Measurements from ENCODE around the gene HAUS1.

The HAUS1 gene, protein sequence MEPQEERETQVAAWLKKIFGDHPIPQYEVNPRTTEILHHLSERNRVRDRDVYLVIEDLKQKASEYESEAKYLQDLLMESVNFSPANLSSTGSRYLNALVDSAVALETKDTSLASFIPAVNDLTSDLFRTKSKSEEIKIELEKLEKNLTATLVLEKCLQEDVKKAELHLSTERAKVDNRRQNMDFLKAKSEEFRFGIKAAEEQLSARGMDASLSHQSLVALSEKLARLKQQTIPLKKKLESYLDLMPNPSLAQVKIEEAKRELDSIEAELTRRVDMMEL

DNA sequence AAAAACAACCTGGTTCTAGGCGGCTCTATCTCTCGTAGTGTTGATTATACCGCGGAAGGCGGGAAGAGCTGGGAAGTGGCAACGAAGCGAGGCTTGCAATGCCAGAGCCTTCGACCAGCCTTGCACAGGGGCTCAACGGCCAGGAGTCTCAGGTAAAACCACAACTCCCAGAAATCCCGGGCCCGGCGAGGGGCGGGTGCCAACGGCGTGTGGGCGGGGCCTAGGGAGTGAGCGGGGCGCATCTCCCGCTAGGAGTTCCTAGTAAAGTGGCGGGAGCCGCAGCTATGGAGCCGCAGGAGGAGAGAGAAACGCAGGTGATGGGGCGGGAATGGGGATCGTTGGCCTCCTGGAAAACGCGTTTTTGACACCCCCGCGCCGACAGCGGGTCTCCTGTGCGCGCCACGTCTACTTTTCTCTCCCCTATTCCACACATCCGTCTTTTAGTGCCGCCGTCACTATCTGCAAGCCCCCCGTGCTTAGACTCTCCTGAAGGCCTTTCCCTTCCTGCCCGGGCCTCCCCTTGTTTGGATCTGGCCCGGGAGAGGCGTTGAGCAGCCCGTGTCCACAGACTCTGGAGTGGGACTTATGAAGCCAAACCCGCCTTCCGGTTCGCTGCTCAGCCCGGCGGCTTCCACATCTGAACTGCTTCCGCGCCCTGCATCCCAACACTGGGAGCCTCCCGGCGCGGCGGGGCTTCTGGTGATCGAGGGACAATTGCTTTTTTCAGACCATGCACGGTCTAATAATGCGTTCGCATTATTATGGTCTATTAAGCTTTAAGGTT, at the start of gene HAUS1:
HAUS1 (plus strand) TSS at position 258 of the 784 bp plus-strand sequence; CDS start at position 285, 27 bp downstream.
- H3K4me3 ChIP-seq (ENCODE audit: low read depth, low read length): peak within 1 kb of the TSS; percentile 69
- DNase-seq: peak; percentile 69
- in situ Hi-C loops (cut with HindIII; ENCODE audit: low pct_ligation_motif_present, low sequenced_read_pairs): no loop called here

DNA sequence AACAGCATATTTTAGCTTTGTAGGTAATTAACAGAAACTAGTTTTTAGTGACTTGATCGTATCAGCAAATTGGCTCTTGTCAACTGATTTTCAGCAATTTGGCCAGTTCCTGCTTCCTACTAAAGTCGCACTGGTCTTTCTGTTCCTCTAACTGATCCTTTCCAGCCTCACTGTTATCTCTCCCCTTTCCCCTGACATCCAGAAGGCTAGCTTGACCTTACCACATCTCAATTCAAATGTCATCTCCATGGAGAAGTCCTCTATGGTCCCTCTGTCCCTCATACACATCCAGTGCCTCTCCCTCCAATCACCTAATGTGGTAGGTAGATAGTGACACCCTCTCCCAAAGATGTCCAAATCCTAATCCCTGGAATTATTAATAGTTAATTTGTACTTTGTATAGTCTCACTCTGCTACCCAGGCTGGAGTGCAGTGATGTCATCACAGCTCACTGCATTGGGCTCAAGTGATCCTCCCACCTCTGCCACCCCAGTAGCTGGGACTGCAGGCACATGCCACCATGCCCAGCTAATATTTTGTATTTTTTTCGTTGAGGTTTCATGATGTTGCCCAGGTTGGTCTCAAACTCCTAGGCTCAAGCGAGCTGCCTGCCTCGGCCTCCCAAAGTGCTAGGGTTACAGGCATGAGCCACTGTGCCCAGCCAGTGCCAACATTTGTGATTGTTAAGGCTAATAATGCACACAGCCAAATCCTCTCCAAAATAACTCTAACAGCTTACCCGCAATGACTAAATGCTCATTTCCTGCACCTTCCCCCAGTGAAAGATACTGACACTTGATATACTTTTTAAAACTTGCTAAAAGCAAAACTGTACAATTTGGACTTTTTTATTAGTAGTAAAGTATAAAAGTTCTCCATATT, 49.0 kb upstream of the HAUS1 start:
- DNase-seq: no peak
- H3K36me3 ChIP-seq (replicated peaks): no peaks in the 10 kb centered on the region
- H3K4me3 ChIP-seq (ENCODE audit: low read depth, low read length): no peak overlapping the region
- H3K27me3 ChIP-seq (replicated peaks): no peaks in the 10 kb centered on the region
- H3K27ac ChIP-seq: no peak overlapping the region
- in situ Hi-C loops (cut with HindIII; ENCODE audit: low pct_ligation_motif_present, low sequenced_read_pairs): no loop called here
- TF ChIP-seq, protein P1, sequence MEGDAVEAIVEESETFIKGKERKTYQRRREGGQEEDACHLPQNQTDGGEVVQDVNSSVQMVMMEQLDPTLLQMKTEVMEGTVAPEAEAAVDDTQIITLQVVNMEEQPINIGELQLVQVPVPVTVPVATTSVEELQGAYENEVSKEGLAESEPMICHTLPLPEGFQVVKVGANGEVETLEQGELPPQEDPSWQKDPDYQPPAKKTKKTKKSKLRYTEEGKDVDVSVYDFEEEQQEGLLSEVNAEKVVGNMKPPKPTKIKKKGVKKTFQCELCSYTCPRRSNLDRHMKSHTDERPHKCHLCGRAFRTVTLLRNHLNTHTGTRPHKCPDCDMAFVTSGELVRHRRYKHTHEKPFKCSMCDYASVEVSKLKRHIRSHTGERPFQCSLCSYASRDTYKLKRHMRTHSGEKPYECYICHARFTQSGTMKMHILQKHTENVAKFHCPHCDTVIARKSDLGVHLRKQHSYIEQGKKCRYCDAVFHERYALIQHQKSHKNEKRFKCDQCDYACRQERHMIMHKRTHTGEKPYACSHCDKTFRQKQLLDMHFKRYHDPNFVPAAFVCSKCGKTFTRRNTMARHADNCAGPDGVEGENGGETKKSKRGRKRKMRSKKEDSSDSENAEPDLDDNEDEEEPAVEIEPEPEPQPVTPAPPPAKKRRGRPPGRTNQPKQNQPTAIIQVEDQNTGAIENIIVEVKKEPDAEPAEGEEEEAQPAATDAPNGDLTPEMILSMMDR (IDR thresholded peaks at IDR 0.05; ENCODE audit: low read depth, low read length, missing control alignments): no peak

More for the DNA sequence above, at the start of gene HAUS1:
- Histone ChIP-seq H3K27ac (peak within 1 kb of the TSS; percentile 41), H3K27me3 (replicated peaks) (no peaks in the 10 kb centered on the region), H3K36me3 (replicated peaks) (no peaks in the 10 kb centered on the region)
- TF ChIP-seq, protein P1 (IDR thresholded peaks at IDR 0.05; ENCODE audit: low read depth, low read length, missing control alignments): no peak

DNA sequence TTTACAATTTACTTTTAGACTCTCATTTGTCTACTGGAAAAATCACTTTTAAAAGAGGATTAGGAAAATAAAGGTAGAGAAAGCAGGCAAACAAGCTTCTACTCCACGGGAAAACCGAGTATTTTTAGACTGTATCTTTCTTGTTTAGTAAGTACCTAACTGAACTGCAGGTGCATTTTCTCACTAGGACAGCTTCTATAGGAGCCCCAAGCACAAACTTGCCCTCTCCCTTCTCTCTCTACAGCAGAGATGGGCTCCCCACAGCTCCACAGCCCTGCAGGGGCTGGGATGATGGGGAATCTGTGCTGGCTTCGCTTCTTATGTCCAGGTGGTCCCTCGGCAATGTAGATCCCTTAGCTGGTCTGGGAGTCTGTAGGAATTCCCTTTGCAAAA, 48.4 kb upstream of the HAUS1 start:
- DNase-seq: no peak
- TF ChIP-seq, protein P1 (IDR thresholded peaks at IDR 0.05; ENCODE audit: low read depth, low read length, missing control alignments): no peak
- in situ Hi-C loops (cut with HindIII; ENCODE audit: low pct_ligation_motif_present, low sequenced_read_pairs): no loop called here
- Histone ChIP-seq H3K27ac (no peak overlapping the region), H3K4me3 (ENCODE audit: low read depth, low read length) (no peak overlapping the region), H3K36me3 (replicated peaks) (no peaks in the 10 kb centered on the region), H3K27me3 (replicated peaks) (no peaks in the 10 kb centered on the region)

DNA sequence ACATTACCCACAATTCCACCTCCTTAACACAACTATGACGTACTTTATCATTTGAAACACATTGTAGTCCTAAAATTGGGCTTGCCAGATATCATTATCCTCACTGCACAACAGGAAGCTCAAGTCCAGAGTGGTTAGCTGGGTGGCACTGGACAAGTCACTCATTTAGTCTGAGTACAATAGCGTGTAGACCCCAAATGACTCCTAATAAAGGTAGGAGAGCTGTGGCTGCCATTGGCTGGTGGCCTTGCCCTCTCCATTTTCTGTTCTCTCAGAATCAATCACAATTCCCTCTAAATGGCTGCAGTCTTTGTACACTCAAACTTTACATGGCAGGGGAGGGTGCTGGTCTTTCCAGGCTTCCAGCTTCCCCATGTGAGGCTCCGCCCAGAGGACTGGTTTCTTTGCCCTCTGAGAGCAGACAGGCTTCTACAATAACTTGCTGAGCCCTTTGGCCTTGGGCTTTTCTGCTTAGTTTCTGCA, 43.8 kb upstream of the HAUS1 start:
- no peak for DNase-seq
- in situ Hi-C loops (cut with HindIII; ENCODE audit: low pct_ligation_motif_present, low sequenced_read_pairs): no loop called here
- no peaks in the 10 kb centered on the region for H3K27me3 ChIP-seq (replicated peaks)
- no peak overlapping the region for H3K4me3 ChIP-seq (ENCODE audit: low read depth, low read length)
- H3K36me3 ChIP-seq (replicated peaks): no peaks in the 10 kb centered on the region
- TF ChIP-seq, protein P1 (IDR thresholded peaks at IDR 0.05; ENCODE audit: low read depth, low read length, missing control alignments): no peak
- H3K27ac ChIP-seq: no peak overlapping the region

DNA sequence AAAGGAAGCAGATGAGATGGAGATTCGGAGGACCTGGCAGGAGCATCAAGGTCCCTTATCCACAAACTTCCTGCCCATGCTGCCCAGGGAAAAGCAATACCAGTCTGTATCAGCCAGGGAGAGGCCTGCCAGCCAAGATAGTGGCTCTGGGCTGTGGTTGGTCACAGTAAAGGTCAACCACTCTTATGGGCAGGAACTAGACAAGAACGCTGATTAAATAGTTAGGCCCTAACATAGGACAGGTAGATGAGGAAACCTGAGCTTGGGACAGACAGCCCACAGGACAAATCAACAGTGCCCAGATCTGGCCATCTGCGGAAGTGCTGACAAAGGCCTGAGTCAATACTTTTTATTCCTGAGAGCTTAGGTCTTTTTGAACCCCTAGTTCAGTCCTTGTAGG, 42.8 kb upstream of the HAUS1 start:
- Histone ChIP-seq H3K4me3 (ENCODE audit: low read depth, low read length) (no peak overlapping the region), H3K27me3 (replicated peaks) (no peaks in the 10 kb centered on the region), H3K27ac (no peak overlapping the region), H3K36me3 (replicated peaks) (no peaks in the 10 kb centered on the region)
- in situ Hi-C loops (cut with HindIII; ENCODE audit: low pct_ligation_motif_present, low sequenced_read_pairs): no loop called here
- TF ChIP-seq, protein P1 (IDR thresholded peaks at IDR 0.05; ENCODE audit: low read depth, low read length, missing control alignments): no peak
- DNase-seq: no peak

Data from brain microvascular endothelial cell (primary cell).